Fibroblast of lung (primary cell): ENCODE results near the gene TOM1. TPM values are rescaled to one million over a fixed set of nuclear protein-coding genes. Genes with fewer than 3 reads are reported as not detected.
A peak's percentile ranks its signal among the peaks of the same experiment; 100 is the strongest.

Source experiments
- DNase-seq, 2 donors: peaks; one replicate each; pipeline versions ENCODE4 v3.0.0 to v3.0.0-alpha.2; 2010; ENCODE audit warnings: low read depth in 2 of 2
- H2AFZ ChIP-seq: 2 replicates; pipeline ENCODE4 v1.5.1; 2012; ENCODE audit warnings: low read length, control low read depth, inconsistent platforms
- H3K27ac ChIP-seq: 2 replicates; pipeline ENCODE4 v1.5.1; 2011; ENCODE audit warnings: low read length, control low read depth; ENCODE audit not compliant: insufficient read depth
- H3K27me3 ChIP-seq: 2 replicates; pipeline ENCODE4 v1.5.1; 2011; ENCODE audit warnings: mild to moderate bottlenecking, low read length; ENCODE audit not compliant: control insufficient read depth, insufficient read depth
- H3K36me3 ChIP-seq: 2 replicates; pipeline ENCODE4 v1.5.1; 2011; ENCODE audit warnings: low read length; ENCODE audit not compliant: control insufficient read depth, insufficient read depth
- H3K4me1 ChIP-seq: 2 replicates; pipeline ENCODE4 v1.5.1; 2011; ENCODE audit warnings: low read length; ENCODE audit not compliant: control insufficient read depth, insufficient read depth; ENCODE audit errors: extremely low read depth
- H3K4me2 ChIP-seq: 2 replicates; pipeline ENCODE4 v1.5.1; 2011; ENCODE audit warnings: low read length, control low read depth; ENCODE audit not compliant: insufficient read depth; ENCODE audit errors: extremely low read depth
- H3K4me3 ChIP-seq, 4 experiments: fragments of 200-600 bp in 1 of 4; sonication (generic) in 1 of 4; replicated peaks in 1 of 4; 2 replicates each; pipeline ENCODE4 v1.5.1; 2011 to 2016; ENCODE audit warnings: low read length in 4 of 4, low read depth in 3 of 4, mild to moderate bottlenecking in 3 of 4, control low read depth in 2 of 4, inconsistent platforms in 1 of 4, mixed read lengths in 1 of 4; ENCODE audit not compliant: insufficient read depth in 1 of 4; ENCODE audit errors: control extremely low read depth in 1 of 4
- H3K79me2 ChIP-seq: 2 replicates; pipeline ENCODE4 v1.5.1; 2012; ENCODE audit warnings: mild to moderate bottlenecking, low read length, inconsistent platforms; ENCODE audit not compliant: control insufficient read depth, insufficient read depth
- H3K9ac ChIP-seq: 2 replicates; pipeline ENCODE4 v1.5.1; 2011; ENCODE audit warnings: mild to moderate bottlenecking, low read length, control low read depth; ENCODE audit not compliant: insufficient read depth
- H3K9me3 ChIP-seq: 2 replicates; pipeline ENCODE4 v1.5.1; 2012; ENCODE audit warnings: low read depth, low read length; ENCODE audit not compliant: control insufficient read depth, insufficient read depth
- H4K20me1 ChIP-seq: 2 replicates; pipeline ENCODE4 v1.5.1; 2011; ENCODE audit warnings: low read length; ENCODE audit not compliant: control insufficient read depth, insufficient read depth; ENCODE audit errors: extremely low read depth
- CTCF ChIP-seq, 2 donors: IDR thresholded peaks in 1 of 2; conservative IDR thresholded peaks in 1 of 2; 1 replicate in 1 of 2; 2 replicates in 1 of 2; pipeline ENCODE4 v1.5.1; 2011 to 2012; ENCODE audit warnings: low read length in 2 of 2, control low read depth in 1 of 2, inconsistent platforms in 1 of 2, low read depth in 1 of 2, mild to moderate bottlenecking in 1 of 2
- EZH2 ChIP-seq: IDR thresholded peaks from 2 replicates; pipeline ENCODE4 v1.5.1; 2012; ENCODE audit warnings: low read length, control low read depth, mild to moderate bottlenecking; ENCODE audit errors: missing control alignments
- polyA minus RNA-seq: library from RNA; depleted of rRNA, polyadenylated mRNA; stranded (reverse); fragments of >200 nt; gene quantifications from 2 replicates; pipeline ENCODE4 v1.2.3, GENCODE V29; 2011; ENCODE audit warnings: low replicate concordance
- polyA plus RNA-seq, 2 donors: library from polyadenylated mRNA; depleted of rRNA in 1 of 2; stranded (reverse) in 1 of 2; unstranded in 1 of 2; fragments of >200 nt; gene quantifications; 2 replicates each; pipeline ENCODE4 v1.2.1, GENCODE V29; 2011 to 2012; ENCODE audit warnings: missing spikeins in 1 of 2
- total RNA-seq: library from RNA; depleted of rRNA; stranded (reverse); fragments of >200 nt; gene quantifications from 2 replicates; pipeline ENCODE4 v1.2.1, GENCODE V29; 2014

Gene TOM1
- total RNA-seq (28.0 and 30.9 TPM in 2 replicates), polyA plus RNA-seq (51.6 and 68.5 TPM in 2 replicates), polyA minus RNA-seq (208 and 232 TPM in 2 replicates)
- polyA plus RNA-seq (2012) = 37.3 and 42.3 TPM in 2 replicates

- Histone ChIP-seq H3K4me2 (peak within 1 kb of the TSS; percentile 89), H3K9me3 (no peaks in the 10 kb centered on the region), H2AFZ (peak within 1 kb of the TSS; percentile 87), H3K9ac (peak within 1 kb of the TSS; percentile 92), H3K36me3 (peaks cover 3% of the 10 kb centered on the region), H3K4me3 (peak within 1 kb of the TSS; percentile 76 to 93 (median 82)), H3K4me1 (peaks cover 4% of the 10 kb centered on the region), H4K20me1 (no peaks in the 10 kb centered on the region), H3K79me2 (peaks cover 7% of the 10 kb centered on the region), H3K27me3 (no peaks in the 10 kb centered on the region), H3K27ac (peak within 1 kb of the TSS; percentile 93)
- peak; percentile 99 to 100 for DNase-seq
- TF ChIP-seq EZH2 (no peak), CTCF (conservative IDR thresholded peaks at IDR 0.05 in 1 of 2, IDR thresholded peaks at IDR 0.05 in 1 of 2; ENCODE audit: low read depth in 1 of 2, low read length in 2 of 2) (no peak)
Measured at GRCh38 chr22:35299673-35300499, at the start of gene TOM1. Gene TOM1, plus strand, starts transcription at chr22:35299894. Its CDS starts 35 bp downstream, at chr22:35299929.

- Histone ChIP-seq H3K79me2 (no peaks in the 10 kb centered on the region), H4K20me1 (no peaks in the 10 kb centered on the region), H3K27ac (no peak overlapping the region), H3K9me3 (no peaks in the 10 kb centered on the region), H3K9ac (no peak overlapping the region), H3K4me2 (no peak overlapping the region), H3K4me3 (no peak overlapping the region), H2AFZ (no peak overlapping the region), H3K36me3 (no peaks in the 10 kb centered on the region), H3K4me1 (no peaks in the 10 kb centered on the region), H3K27me3 (peaks cover 2% of the 10 kb centered on the region)
- DNase-seq = no peak
- no peak for TF ChIP-seq EZH2
- no peak for TF ChIP-seq CTCF (conservative IDR thresholded peaks at IDR 0.05 in 1 of 2, IDR thresholded peaks at IDR 0.05 in 1 of 2; ENCODE audit: low read depth in 1 of 2, low read length in 2 of 2)
Measured at GRCh38 chr22:35250156-35250555, 49.5 kb upstream of the TOM1 start.

- Histone ChIP-seq H3K9me3 (no peaks in the 10 kb centered on the region), H3K9ac (no peak overlapping the region), H3K27ac (no peak overlapping the region), H4K20me1 (no peaks in the 10 kb centered on the region), H2AFZ (no peak overlapping the region), H3K79me2 (peaks cover 15% of the 10 kb centered on the region), H3K27me3 (no peaks in the 10 kb centered on the region), H3K4me2 (no peak overlapping the region), H3K4me3 (no peak overlapping the region), H3K4me1 (peaks cover 2% of the 10 kb centered on the region), H3K36me3 (no peaks in the 10 kb centered on the region)
- TF ChIP-seq CTCF (conservative IDR thresholded peaks at IDR 0.05 in 1 of 2, IDR thresholded peaks at IDR 0.05 in 1 of 2; ENCODE audit: low read depth in 1 of 2, low read length in 2 of 2) (no peak), EZH2 (no peak)
- DNase-seq = no peak
Measured at GRCh38 chr22:35253946-35254345, 45.7 kb upstream of the TOM1 start.
